NCI-H1930 (cell line): ENCODE data around the gene TJAP1.
"Not testable (repeated sequence)": the region's sequence is repeated elsewhere in the genome, so short reads cannot be mapped to it uniquely, and the experiment has no call there.

Source experiments
- DNase-seq, 2 experiments: peaks; one replicate each; lab custom pipeline; 2025; lab: John Stamatoyannopoulos, UW

TJAP1 gene

DNA sequence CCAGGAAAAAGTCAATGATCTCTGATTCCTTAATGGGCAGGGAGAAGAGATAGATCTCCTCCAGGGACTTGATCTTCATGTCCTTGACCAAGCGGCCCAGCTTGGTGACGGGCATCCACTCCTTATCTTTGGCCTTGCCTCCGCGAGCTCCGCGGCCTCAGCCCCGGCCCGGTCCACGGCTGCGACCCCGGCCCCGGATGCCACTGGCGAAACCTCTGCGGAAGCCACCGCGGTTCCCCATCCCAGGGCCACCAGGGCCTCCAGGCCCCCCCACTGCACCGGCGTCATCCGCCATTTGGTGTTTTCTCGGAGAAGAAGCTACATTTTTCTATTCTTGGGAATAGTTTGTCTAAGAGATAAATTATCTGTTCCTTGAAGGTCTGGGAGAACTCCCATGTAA, 62.0 kb downstream of the TJAP1 start:
- DNase-seq: not testable (repeated sequence)

GRCh38 chr6:43540507-43540906, 63.1 kb downstream of the TJAP1 start:
- DNase-seq: no peak

GRCh38 chr6:43541774-43542471, 64.6 kb downstream of the TJAP1 start:
- no peak for DNase-seq

DNA sequence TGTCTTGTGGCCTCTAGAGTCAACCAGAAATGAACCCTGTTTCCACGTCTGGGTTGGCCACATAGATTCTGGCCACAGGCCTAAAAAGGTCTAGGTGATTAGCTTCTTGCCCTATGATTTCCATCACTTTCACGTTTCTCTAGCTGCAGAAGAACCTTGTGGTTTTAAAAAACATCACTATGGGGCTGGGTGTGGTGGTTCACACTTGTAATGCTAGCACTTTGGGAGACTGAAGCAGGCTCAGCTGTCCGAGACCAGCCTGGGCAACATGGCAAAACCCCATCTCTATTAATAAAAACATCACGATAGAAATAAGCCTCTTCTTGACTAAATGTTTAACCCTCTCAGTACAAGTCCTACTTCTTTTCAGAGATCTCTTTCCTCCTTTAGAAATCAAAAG, 67.1 kb downstream of the TJAP1 start:
- no peak for DNase-seq

DNA sequence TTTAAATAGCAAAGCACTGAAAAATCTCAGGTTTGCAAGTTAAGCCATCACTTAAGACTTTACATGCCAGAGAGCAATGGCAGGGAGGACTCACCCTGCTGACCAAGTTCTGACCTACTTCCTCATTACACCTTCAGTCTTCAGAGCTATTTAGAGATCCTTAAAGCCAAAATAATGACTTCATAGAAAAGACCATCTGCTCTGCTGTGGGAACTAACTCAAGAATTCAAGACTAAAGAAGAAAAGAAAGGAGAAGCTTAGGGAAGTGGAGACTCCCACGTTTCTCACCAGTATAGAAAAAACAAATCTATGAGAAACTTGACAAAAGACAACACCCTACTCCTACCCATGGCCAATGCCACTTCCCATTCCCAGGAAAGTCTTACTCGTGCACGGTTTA, 69.9 kb downstream of the TJAP1 start:
- DNase-seq: no peak
